HG03439 (cell line): ENCODE measurements around the gene OR6N1.

Experiments
- ATAC-seq: cut with Tn5 transposase; IDR thresholded peaks from one replicate; pipeline ENCODE4 v1.9.1; 2021; ENCODE audit warnings: mild to moderate bottlenecking, moderate library complexity; ENCODE audit not compliant: unreplicated experiment

OR6N1 gene

GRCh38 chr1:158752155-158752712 is 19.8 kb downstream of the OR6N1 start:
- no peak for ATAC-seq

- no peak for ATAC-seq
Observed at GRCh38 chr1:158735848-158736247, 36.1 kb downstream of the OR6N1 start.

- no peak for ATAC-seq
Observed at GRCh38 chr1:158732524-158732923, 39.5 kb downstream of the OR6N1 start.

- ATAC-seq, result no peak
Observed at GRCh38 chr1:158731707-158732106, 40.3 kb downstream of the OR6N1 start.

- no peak for ATAC-seq
Observed at GRCh38 chr1:158730453-158730852, 41.5 kb downstream of the OR6N1 start.

GRCh38 chr1:158728510-158729225 is 43.3 kb downstream of the OR6N1 start:
- no peak for ATAC-seq

GRCh38 chr1:158724442-158724841 is 47.6 kb downstream of the OR6N1 start:
- no peak for ATAC-seq

GRCh38 chr1:158720620-158721019 is 51.4 kb downstream of the OR6N1 start, which contains the start of gene OR6K3:
Gene OR6K3, minus strand, starts transcription at chr1:158720720. Its CDS starts 2,605 bp downstream, at chr1:158718115.
- ATAC-seq, result no peak

DNA sequence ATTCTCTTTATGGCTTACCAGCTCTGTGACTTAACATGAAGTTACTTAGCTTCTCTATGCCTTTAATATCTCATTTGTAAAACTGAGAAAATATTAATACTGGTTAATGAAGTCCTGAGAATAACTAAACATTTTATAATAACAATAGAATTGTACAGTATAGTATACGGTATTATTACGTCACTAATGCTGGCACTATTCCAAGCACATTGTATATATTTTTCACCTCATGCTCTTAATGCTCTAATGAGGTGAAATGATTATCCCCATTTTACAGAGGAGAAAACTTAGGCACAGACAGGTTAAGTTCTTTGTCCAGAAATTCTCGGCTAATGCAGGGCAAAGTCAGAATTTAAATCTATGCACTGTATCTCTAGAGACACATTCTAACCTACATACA is 52.3 kb downstream of the OR6N1 start:
- ATAC-seq, result no peak

DNA sequence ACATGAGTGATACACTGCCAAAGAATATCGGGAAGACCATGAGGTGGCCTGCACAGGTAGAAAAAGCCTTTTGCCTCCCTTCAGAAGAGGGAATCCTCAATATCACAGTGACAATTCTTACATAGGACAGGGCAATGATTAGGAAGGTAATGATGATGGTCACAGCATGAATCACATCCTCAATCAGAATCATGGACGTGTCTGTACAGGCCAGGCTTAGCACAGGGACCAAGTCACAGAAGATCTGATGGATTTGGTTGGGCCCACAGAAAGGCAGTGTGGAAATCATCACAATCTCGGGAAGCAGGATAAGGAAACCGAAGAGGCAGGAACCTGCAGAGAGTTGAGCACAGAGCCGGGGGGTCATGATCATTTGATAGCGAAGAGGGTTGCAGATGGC is 54.7 kb downstream of the OR6N1 start:
- ATAC-seq, result no peak

GRCh38 chr1:158716335-158716734 is 55.7 kb downstream of the OR6N1 start:
- ATAC-seq, result no peak

DNA sequence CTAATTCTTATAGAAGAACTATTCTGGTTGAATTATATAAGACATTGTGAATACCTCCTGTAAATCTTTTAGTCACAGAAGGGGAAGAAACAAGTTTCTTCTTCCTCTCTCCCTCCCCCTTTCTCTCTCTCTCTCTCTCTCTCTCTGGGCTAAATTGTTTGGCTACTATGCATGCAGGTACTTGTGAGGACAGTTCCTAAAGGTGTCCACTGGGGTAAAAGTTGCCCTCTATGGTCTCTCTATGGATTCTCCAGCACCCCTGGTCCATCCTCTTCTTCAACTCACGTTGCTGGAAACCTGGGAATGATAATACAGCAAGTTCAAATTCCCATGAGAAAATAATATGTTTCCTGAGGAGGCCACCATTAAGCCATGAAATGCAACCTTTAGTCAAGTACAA is 57.2 kb downstream of the OR6N1 start:
- ATAC-seq, result no peak
